ENCODE results near the gene SUOX.
"Not testable (repeated sequence)": the region's sequence is repeated elsewhere in the genome, so short reads cannot be mapped to it uniquely, and the experiment has no call there.

Gene SUOX

GRCh38 chr12:56021889-56022497 is 24.9 kb downstream of the SUOX start:
- DNase-seq, result no peak

GRCh38 chr12:56028511-56029165 is 31.6 kb downstream of the SUOX start:
- DNase-seq, result no peak

DNA sequence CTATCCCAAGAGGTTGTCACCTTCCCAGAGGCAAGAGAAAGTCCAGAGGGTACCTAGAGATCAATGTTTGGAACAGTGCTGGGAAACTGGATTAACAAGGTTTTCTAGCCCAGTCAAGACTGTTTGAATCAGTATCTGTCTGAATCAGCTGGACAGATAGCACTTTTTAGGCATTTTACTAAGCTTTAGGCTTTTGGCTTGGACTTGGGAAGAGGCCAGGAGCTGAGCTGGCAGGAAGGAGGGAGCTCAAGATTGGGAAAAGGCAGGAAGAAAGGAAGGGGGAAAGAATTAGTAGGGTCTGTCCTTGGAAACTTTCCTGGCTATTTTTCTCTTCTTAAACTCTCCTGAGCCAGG is 32.1 kb downstream of the SUOX start:
- no peak for DNase-seq

DNA sequence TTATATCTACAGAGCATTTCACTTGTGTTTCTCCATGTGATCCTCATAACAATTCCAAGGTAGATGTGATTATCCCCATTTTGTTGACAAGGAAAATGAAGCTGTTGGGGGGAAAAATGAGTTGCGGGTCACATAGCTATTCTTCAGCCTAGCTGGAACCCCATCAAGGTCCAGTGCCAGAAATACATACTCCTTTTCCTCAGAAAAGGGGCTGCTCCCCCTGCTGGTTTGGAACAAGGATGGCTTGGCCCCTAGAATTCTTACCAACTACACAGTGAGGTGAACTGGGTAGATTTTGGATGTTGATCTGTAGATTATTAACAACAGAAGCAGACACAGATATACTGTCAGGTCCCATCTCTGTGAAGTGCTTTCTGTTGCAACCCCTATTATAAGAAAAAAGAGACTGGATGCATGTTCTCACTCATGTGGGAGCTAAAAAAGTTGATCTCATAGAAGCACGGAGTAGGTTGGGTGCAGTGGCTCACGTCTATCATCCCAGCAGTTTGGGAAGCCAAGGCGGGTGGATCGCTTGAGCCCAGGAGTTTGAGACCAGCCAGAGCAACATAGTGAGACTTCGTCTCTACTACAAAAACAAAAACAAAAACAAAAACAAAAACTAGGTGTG is 32.7 kb downstream of the SUOX start:
- DNase-seq, result peak; percentile 55

- DNase-seq, result no peak
These were observed 34.9 kb downstream of the SUOX start for GRCh38 chr12:56031987-56032386.

DNA sequence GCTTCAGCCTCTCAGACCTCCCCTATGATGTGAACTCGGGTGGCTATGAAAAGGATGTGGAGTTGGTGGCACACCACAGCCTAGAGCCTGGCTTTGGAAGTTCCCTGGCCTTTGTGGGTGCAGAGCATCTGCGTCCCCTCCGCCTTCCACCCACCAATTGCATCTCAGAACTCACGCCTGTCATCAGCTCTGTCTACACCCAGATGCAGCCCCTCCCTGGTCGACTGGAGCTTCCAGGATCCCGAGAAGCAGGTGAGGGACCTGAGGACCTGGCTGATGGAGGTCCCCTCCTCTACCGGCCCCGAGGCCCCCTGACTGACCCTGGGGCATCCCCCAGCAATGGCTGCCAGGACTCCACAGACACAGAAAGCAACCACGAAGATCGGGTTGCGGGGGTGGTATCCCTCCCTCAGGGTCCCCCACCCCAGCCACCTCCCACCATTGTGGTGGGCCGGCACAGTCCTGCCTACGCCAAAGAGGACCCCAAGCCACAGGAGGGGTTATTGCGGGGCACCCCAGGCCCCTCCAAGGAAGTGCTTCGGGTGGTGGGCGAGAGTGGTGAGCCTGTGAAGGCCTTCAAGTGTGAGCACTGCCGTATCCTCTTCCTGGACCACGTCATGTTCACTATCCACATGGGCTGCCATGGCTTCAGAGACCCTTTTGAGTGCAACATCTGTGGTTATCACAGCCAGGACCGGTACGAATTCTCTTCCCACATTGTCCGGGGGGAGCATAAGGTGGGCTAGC is 37.7 kb downstream of the SUOX start:
- no peak for DNase-seq

- DNase-seq, result no peak
These were observed 40.1 kb downstream of the SUOX start for GRCh38 chr12:56037161-56037560.

- no peak for DNase-seq
These were observed 41.1 kb downstream of the SUOX start for GRCh38 chr12:56038022-56038655.

DNA sequence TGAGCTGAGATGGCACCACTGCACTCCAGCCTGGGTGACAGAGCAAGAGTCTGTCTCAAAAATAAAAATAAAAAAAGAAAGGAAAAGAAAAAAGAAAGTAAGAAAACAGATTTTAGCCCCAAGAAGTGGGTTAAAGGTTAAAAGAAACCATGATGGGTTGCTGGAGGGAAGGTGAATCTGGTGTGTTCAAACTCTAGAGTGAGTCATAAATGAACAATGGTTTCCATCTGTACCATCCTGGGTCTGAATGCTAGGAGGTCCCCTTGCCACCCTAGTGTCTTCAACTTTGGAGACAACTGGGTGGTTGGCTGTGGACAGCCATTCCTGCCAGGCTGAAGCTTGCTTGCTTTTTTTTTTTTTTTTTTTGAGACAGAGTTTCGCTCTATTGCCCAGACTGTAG is 43.1 kb downstream of the SUOX start:
- peak; percentile 42 for DNase-seq

- no peak for DNase-seq
These were observed 44.0 kb downstream of the SUOX start for GRCh38 chr12:56040963-56041551.

DNA sequence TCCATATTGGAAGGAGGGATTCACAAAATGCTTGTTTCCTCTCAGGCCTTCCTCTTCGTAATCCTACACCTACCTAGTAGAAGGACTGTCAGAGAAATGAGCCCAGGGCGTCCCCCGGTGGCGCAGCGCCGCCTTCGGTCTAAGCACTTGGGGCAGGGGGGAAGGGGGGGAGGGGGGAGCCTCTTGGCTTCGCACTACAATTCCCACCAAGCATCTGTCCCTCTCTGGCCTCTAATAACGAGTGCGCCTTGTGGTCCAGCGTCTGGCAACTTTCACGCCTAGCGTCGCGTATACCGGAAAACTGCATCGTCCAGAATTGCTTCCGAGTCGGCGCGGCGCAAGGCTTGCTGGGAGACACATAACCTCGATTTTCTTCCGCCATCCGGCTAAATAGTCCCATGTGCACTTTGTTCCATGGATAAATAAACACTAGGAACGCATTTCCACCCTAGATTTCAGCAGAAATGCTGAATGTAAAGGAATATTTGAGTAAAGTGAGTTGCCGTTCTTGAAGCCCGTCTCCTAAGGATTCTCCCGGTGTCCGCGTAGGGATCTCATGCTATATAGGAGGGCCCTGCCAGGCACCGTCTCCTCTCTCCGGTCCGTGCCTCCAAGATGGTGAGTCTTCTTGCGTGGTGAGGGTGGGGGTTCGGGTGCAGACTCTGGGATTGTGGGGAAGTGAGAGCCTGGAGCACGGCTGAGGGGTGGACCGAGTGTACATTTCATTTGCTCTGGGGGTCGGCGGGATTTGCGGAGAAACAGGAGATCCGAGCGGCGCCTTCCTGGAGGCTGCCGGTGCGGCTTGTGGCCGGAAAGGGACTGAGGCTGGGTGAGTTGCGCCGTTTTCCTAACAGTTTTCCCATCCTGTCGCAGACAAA is 44.7 kb downstream of the SUOX start, which contains the start of gene RPS26:
RPS26 (plus strand) TSS at position 367 of the 878 bp plus-strand sequence; CDS start at position 616, 249 bp downstream.
- peak; percentile 97 for DNase-seq

DNA sequence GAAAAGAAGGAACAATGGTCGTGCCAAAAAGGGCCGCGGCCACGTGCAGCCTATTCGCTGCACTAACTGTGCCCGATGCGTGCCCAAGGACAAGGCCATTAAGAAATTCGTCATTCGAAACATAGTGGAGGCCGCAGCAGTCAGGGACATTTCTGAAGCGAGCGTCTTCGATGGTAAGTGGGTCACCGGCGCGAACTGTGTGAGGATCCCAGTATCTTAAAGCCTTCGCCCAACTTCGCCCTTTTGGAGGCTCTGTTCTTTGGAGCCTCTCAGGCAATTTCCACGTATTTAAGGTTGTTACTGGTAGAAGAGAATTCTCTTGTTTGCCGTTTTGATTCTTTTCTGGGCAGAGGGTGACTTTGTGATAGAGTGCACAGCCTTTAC is 45.3 kb downstream of the SUOX start:
- not testable (repeated sequence) for DNase-seq

- no peak for DNase-seq
These were observed 45.8 kb downstream of the SUOX start for GRCh38 chr12:56042843-56043242.

GRCh38 chr12:56046027-56046780 is 49.1 kb downstream of the SUOX start:
- peak; percentile 28 for DNase-seq

GRCh38 chr12:56053407-56053893 is 56.4 kb downstream of the SUOX start:
- no peak for DNase-seq
